ENCODE data around the gene DIP2A.

- TF ChIP-seq CTCF (IDR thresholded peaks at IDR 0.05; ENCODE audit: insufficient read depth, low read length, poor library complexity, severe bottlenecking) (no peak), EZH2phosphoT487 (conservative IDR thresholded peaks at IDR 0.05; ENCODE audit: low read length) (no peak)
These were observed 22.1 kb upstream of the DIP2A start for GRCh38 chr21:46436621-46437020.

Measured in SU-DHL-6 (cell line).